HL-60/S4 treated with retinoic acid at 250 ng/mL for 4 days and 3 days (cell line): ENCODE data around the gene ANGPT4.
"Not testable (repeated sequence)": the region's sequence is repeated elsewhere in the genome, so short reads cannot be mapped to it uniquely, and the experiment has no call there.

Source experiments
- in situ Hi-C: fragments of 300-500 bp; cut with MboI; formaldehyde crosslinking; loops from 2 replicates; pipeline ENCODE4 v1.7.0; 2022; ENCODE audit warnings: low sequenced_read_pairs

Gene ANGPT4

GRCh38 chr20:830011-830521 lies 86.1 kb downstream of the ANGPT4 start:
- in situ Hi-C loops: no loop called here

GRCh38 chr20:829551-829950 lies 86.6 kb downstream of the ANGPT4 start:
- in situ Hi-C loops: no loop called here

- in situ Hi-C loops: no loop called here
Observed at GRCh38 chr20:828987-829386, 87.1 kb downstream of the ANGPT4 start.

GRCh38 chr20:827981-828380 lies 88.2 kb downstream of the ANGPT4 start:
- in situ Hi-C loops: not testable (repeated sequence)

GRCh38 chr20:826695-827323 lies 89.3 kb downstream of the ANGPT4 start:
- in situ Hi-C loops: no loop called here

GRCh38 chr20:825710-826421 lies 90.3 kb downstream of the ANGPT4 start:
- in situ Hi-C loops: no loop called here

- in situ Hi-C loops: loop anchor here (25.0 kb wide), 1 partner anchor 362 kb away; the partner anchor contains the start of gene TMEM74B
Observed at GRCh38 chr20:824916-825315, 91.2 kb downstream of the ANGPT4 start.

- in situ Hi-C loops: loop anchor here (25.0 kb wide), 1 partner anchor 363 kb away; the partner anchor contains the start of gene TMEM74B
Observed at GRCh38 chr20:824490-824889, 91.6 kb downstream of the ANGPT4 start.

- in situ Hi-C loops: loop anchor here (25.0 kb wide), 1 partner anchor 364 kb away; the partner anchor contains the start of gene TMEM74B
Observed at GRCh38 chr20:823574-823902, 92.6 kb downstream of the ANGPT4 start.

- in situ Hi-C loops: loop anchor here (25.0 kb wide), 1 partner anchor 364 kb away; the partner anchor contains the start of gene TMEM74B
Observed at GRCh38 chr20:822651-823573, 93.2 kb downstream of the ANGPT4 start.

GRCh38 chr20:821731-822065 lies 94.4 kb downstream of the ANGPT4 start:
- in situ Hi-C loops: loop anchor here (25.0 kb wide), 1 partner anchor 366 kb away; the partner anchor contains the start of gene TMEM74B

GRCh38 chr20:821046-821730 lies 94.9 kb downstream of the ANGPT4 start:
- in situ Hi-C loops: loop anchor here (25.0 kb wide), 1 partner anchor 366 kb away; the partner anchor contains the start of gene TMEM74B

GRCh38 chr20:820323-820953 lies 95.7 kb downstream of the ANGPT4 start:
- in situ Hi-C loops: loop anchor here (25.0 kb wide), 1 partner anchor 367 kb away; the partner anchor contains the start of gene TMEM74B
